Measurements from ENCODE around the gene EDAR. TPM values are rescaled to one million over a fixed set of nuclear protein-coding genes. Genes with fewer than 3 reads are reported as not detected.

The EDAR gene
- total and polyA plus RNA-seq, 4 experiments from 2014 or later: 3.0 to 6.3 (median 4.6) TPM

DNA sequence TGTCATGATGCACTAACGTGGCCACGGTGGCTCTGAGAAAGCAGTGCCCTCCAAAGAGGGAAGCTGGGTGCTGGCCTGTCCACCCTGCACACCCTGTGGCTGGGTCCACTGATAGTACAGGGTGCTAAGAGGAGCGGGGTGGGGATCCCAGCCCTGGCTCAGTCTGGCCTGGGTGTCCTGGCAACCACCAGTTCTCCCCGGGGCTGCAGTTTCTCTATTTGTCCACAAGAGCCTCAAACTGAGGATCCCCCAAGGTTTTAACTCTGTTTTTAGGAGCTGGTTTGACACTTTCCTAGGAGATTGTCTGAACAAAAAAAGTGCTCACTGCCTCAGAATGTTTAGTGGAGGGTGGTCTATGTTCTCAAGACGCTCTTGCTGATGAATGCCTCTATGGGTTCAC, 29.0 kb downstream of the EDAR start:
- Histone ChIP-seq H3K27me3 (ENCODE audit: insufficient read depth, low read length) (no peaks in the 10 kb centered on the region), H3K27ac (ENCODE audit: low read depth, low read length) (no peak overlapping the region), H3K36me3 (ENCODE audit: insufficient read depth, low read length) (no peaks in the 10 kb centered on the region), H3K9me3 (ENCODE audit: control insufficient read depth in 1 of 2, low read length in 2 of 2) (no peaks in the 10 kb centered on the region), H3K4me3 (ENCODE audit: low read length in 2 of 2) (no peak overlapping the region), H3K4me1 (ENCODE audit: insufficient read depth, low read length) (peaks cover 46% of the 10 kb centered on the region)
- Mint-ChIP-seq H3K9me3 (peaks cover 0 to 3% (median 0%) of the 10 kb centered on the region in 8 donors), H3K27ac (peak overlapping the region in 1 of 7 donors; percentile 63), H3K36me3 (no peaks in the 10 kb centered on the region), H3K4me1 (peaks cover 23 to 63% (median 53%) of the 10 kb centered on the region in 4 donors), H3K4me3 (no peak overlapping the region), H3K27me3 (no peaks in the 10 kb centered on the region)
- intact Hi-C loops (cut with micrococcal nuclease): no loop called here
- DNase-seq: no peak
- ChIA-PET CTCF (ENCODE audit: partially characterized antibody) (interaction anchor here (0.7 to 0.9 kb wide), 3 partner anchors 9 to 26 kb away, joined by 3 to 4 read pairs (median 3); no protein-coding TSS in a partner anchor), POLR2A (ENCODE audit: partially characterized antibody) (no interaction called here)

DNA sequence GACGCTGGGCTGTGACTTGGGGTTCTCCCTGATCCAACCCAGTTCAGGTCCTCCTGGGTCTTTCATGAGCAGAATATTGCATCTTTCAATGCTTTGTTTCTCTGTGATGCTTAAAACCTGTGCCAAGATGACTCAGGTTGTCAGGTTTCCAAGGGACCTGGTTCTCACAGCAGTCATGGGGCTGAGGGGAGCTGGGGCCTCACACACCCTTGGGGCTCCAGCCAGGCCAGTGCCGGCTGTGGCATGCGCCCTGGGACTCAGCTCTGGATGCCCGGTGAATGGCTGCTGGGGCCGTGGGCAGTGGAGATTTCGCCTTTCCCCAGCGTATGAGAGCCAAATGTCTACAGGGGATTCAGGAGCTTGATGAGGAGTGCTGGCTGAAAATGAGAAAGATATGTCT, 29.6 kb downstream of the EDAR start:
- H3K27me3 Mint-ChIP-seq: no peaks in the 10 kb centered on the region
- peaks cover 17 to 57% (median 48%) of the 10 kb centered on the region in 4 donors for H3K4me1 Mint-ChIP-seq
- peaks cover 0 to 3% (median 0%) of the 10 kb centered on the region in 8 donors for H3K9me3 Mint-ChIP-seq
- Histone ChIP-seq H3K9me3 (ENCODE audit: control insufficient read depth in 1 of 2, low read length in 2 of 2) (no peaks in the 10 kb centered on the region), H3K27ac (ENCODE audit: low read depth, low read length) (no peak overlapping the region), H3K36me3 (ENCODE audit: insufficient read depth, low read length) (no peaks in the 10 kb centered on the region), H3K4me1 (ENCODE audit: insufficient read depth, low read length) (peaks cover 40% of the 10 kb centered on the region), H3K4me3 (ENCODE audit: low read length in 2 of 2) (no peak overlapping the region), H3K27me3 (ENCODE audit: insufficient read depth, low read length) (no peaks in the 10 kb centered on the region)
- peak overlapping the region in 1 of 7 donors; percentile 77 for H3K27ac Mint-ChIP-seq
- intact Hi-C loops (cut with micrococcal nuclease): no loop called here
- DNase-seq: no peak
- H3K4me3 Mint-ChIP-seq: no peak overlapping the region
- POLR2A ChIA-PET (ENCODE audit: partially characterized antibody): no interaction called here
- no peaks in the 10 kb centered on the region for H3K36me3 Mint-ChIP-seq
- CTCF ChIA-PET (ENCODE audit: partially characterized antibody): interaction anchor here (0.8 to 1.2 kb wide), 3 partner anchors 11 to 27 kb away, joined by 3 read pairs; no protein-coding TSS in a partner anchor

DNA sequence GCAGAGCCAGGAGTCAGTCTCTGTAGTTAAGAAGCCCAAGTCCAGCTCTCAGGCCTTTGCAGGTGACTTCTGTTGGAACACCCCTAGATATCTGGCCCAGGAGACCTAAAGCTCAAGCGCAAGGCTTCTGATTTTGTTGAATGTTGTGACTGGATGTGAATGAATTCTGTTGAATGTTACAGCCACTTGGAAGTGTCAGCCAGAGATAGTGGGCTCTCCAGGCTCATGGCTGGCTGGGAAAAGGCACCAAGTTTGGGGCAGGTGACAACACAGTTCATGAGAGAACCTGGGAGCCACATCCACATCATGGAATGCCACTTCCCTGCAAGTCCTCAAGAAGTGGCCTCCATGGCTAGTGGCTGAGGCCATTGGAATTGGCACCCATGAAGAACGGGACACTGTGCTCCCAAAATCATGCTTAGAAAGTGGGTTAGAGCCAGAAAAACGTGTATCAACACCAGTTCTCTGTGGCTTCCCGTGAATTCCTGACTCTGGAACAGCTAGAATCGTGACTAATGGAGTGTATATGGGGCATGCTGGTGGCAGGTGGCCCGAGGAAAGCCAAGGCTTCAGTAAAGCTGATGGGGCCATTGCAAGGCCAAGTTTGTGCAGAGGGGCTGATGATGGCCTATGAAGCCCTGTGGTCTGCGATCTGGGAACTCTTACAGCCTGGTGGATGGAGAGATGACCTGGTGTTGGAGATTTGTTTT, 30.2 kb downstream of the EDAR start:
- Histone ChIP-seq H3K4me1 (ENCODE audit: insufficient read depth, low read length) (peaks cover 34% of the 10 kb centered on the region), H3K9me3 (ENCODE audit: control insufficient read depth in 1 of 2, low read length in 2 of 2) (no peaks in the 10 kb centered on the region), H3K36me3 (ENCODE audit: insufficient read depth, low read length) (no peaks in the 10 kb centered on the region), H3K4me3 (ENCODE audit: low read length in 2 of 2) (no peak overlapping the region), H3K27ac (ENCODE audit: low read depth, low read length) (no peak overlapping the region), H3K27me3 (ENCODE audit: insufficient read depth, low read length) (no peaks in the 10 kb centered on the region)
- Mint-ChIP-seq H3K36me3 (no peaks in the 10 kb centered on the region), H3K4me1 (peaks cover 13 to 51% (median 43%) of the 10 kb centered on the region in 4 donors), H3K27me3 (no peaks in the 10 kb centered on the region), H3K27ac (peak overlapping the region in 3 of 7 donors; percentile 31 to 90 (median 87)), H3K9me3 (peaks cover 0 to 3% (median 0%) of the 10 kb centered on the region in 8 donors), H3K4me3 (peak overlapping the region in 3 of 8 donors; percentile 55 to 78 (median 70))
- intact Hi-C loops (cut with micrococcal nuclease): no loop called here
- CTCF ChIA-PET (ENCODE audit: partially characterized antibody): interaction anchor here (0.8 to 1.2 kb wide), 5 partner anchors 10 to 30 kb away, joined by 3 to 4 read pairs (median 3); partner anchors contain the start of gene EDAR
- POLR2A ChIA-PET (ENCODE audit: partially characterized antibody): interaction anchor here (0.6 kb wide), 1 partner anchor 279 kb away, joined by 3 read pairs; no protein-coding TSS in a partner anchor
- DNase-seq: no peak

DNA sequence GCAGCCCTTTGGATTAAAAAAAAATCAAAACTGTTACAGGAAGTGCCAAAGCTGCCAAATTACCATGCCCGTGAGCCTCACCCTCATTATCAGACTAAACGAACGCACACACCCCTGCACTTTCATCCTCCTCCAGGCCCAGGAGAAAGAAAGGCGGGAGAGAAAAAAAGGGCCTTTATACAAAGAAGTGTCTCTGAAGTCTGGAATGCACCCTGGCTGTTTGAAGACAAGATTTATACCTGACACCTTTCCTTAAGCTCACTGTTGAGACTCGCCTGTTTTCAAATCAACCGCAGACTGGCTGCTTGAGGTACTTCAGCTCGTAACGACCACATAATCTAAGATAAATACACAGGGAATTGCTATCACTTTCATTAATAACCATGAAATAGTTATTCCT, 31.0 kb downstream of the EDAR start:
- Mint-ChIP-seq H3K4me1 (peaks cover 10 to 43% (median 37%) of the 10 kb centered on the region in 4 donors), H3K9me3 (peaks cover 0 to 11% (median 4%) of the 10 kb centered on the region in 8 donors), H3K4me3 (peak overlapping the region; percentile 51 to 78 (median 70)), H3K36me3 (peaks cover 3 to 4% of the 10 kb centered on the region in 2 donors), H3K27me3 (peaks cover 0 to 1% of the 10 kb centered on the region in 2 donors), H3K27ac (peak overlapping the region; percentile 3 to 90 (median 75))
- intact Hi-C loops (cut with micrococcal nuclease): no loop called here
- H3K9me3 ChIP-seq (ENCODE audit: control insufficient read depth in 1 of 2, low read length in 2 of 2): no peaks in the 10 kb centered on the region
- peak in 4 of 5 donors; percentile 11 to 22 (median 19) for DNase-seq
- H3K27me3 ChIP-seq (ENCODE audit: insufficient read depth, low read length): no peaks in the 10 kb centered on the region
- H3K4me3 ChIP-seq (ENCODE audit: low read length in 2 of 2): no peak overlapping the region
- H3K27ac ChIP-seq (ENCODE audit: low read depth, low read length): no peak overlapping the region
- ChIA-PET POLR2A (ENCODE audit: partially characterized antibody) (interaction anchor here (0.6 kb wide), 1 partner anchor 278 kb away, joined by 3 read pairs; no protein-coding TSS in a partner anchor), CTCF (ENCODE audit: partially characterized antibody) (interaction anchor here (1.0 to 1.2 kb wide), 2 partner anchors 29 to 31 kb away, joined by 3 to 4 read pairs; partner anchors contain the start of gene EDAR)
- no peaks in the 10 kb centered on the region for H3K36me3 ChIP-seq (ENCODE audit: insufficient read depth, low read length)
- H3K4me1 ChIP-seq (ENCODE audit: insufficient read depth, low read length): peaks cover 31% of the 10 kb centered on the region

DNA sequence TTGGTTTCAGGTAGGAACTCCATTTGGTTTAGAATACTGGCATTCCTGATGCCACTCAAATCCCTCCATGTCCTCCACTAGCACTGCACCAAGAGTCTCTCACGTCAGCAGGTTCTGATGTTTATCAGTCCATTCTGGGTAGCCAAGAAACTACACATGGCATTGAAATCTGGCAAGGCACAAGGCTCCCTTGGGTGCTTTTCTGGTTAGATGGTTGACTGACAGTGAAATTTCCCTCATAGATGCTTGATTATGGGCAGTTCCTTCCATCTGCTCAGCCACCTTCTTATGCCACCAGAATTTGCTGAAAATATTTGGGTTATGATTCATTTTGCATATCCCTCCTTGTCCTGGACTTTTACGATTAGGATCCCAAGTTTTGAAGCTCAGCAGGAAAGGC, 32.6 kb downstream of the EDAR start:
- ChIA-PET POLR2A (ENCODE audit: partially characterized antibody) (interaction anchor here (0.8 kb wide), 1 partner anchor 31 kb away, joined by 3 read pairs; no protein-coding TSS in a partner anchor), CTCF (ENCODE audit: partially characterized antibody) (no interaction called here)
- intact Hi-C loops (cut with micrococcal nuclease): no loop called here
- no peak overlapping the region for H3K27ac ChIP-seq (ENCODE audit: low read depth, low read length)
- DNase-seq: no peak
- H3K27me3 ChIP-seq (ENCODE audit: insufficient read depth, low read length): no peaks in the 10 kb centered on the region
- peaks cover 10 to 38% (median 34%) of the 10 kb centered on the region in 4 donors for H3K4me1 Mint-ChIP-seq
- H3K27ac Mint-ChIP-seq: no peak overlapping the region
- H3K4me3 Mint-ChIP-seq: peak overlapping the region in 2 of 8 donors; percentile 10 to 31
- H3K9me3 Mint-ChIP-seq: peaks cover 0 to 27% (median 18%) of the 10 kb centered on the region in 8 donors
- peaks cover 7 to 18% of the 10 kb centered on the region in 2 donors for H3K36me3 Mint-ChIP-seq
- H3K27me3 Mint-ChIP-seq: peaks cover 0 to 1% of the 10 kb centered on the region in 2 donors
- no peak overlapping the region for H3K4me3 ChIP-seq (ENCODE audit: low read length in 2 of 2)
- H3K36me3 ChIP-seq (ENCODE audit: insufficient read depth, low read length): no peaks in the 10 kb centered on the region
- peaks cover 31% of the 10 kb centered on the region for H3K4me1 ChIP-seq (ENCODE audit: insufficient read depth, low read length)
- no peaks in the 10 kb centered on the region for H3K9me3 ChIP-seq (ENCODE audit: control insufficient read depth in 1 of 2, low read length in 2 of 2)

DNA sequence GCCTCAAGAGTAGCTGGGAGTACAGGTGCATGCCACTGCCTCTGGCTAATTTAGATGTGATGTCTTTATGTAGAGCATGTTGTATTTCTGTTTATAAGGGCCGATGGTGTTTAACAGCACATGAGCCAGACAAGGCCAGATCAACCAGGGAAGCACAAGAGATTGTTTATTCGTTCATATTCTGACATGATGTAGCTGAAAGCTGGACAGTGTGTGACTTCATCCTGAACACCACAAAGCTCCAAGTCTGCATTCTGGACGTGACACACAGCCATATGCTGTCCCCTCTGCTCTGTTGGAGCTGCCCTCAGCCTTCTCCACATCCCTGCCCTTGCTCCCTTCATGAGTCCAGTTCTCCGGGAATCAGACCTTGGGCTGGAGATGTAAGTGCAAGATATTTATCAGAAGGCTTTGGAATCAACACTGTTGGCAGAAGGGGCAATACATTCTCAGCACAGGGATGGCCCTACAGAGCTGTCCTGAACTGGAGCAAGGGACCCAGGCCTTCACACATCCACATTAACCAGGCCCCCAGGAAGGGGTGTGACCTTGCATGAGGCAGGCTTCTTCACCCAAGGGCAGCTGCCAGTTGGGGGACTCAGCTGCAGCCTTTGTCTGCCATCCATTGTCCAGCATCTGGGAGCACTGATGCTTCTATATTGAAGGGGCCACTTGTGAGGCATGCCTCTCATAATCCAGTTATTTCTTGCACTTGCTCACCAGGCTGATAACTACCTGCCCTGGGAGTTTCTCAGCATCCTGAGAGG, 38.5 kb downstream of the EDAR start:
- CTCF ChIA-PET (ENCODE audit: partially characterized antibody): interaction anchor here (1.4 to 1.6 kb wide), 2 partner anchors 10 to 20 kb away, joined by 4 to 5 read pairs; no protein-coding TSS in a partner anchor
- no peak overlapping the region for H3K27ac Mint-ChIP-seq
- H3K36me3 Mint-ChIP-seq: peaks cover 16 to 37% of the 10 kb centered on the region in 2 donors

More for the DNA sequence above, 38.5 kb downstream of the EDAR start:
- Histone ChIP-seq H3K9me3 (ENCODE audit: control insufficient read depth in 1 of 2, low read length in 2 of 2) (peaks cover 0 to 4% of the 10 kb centered on the region in 2 donors), H3K36me3 (ENCODE audit: insufficient read depth, low read length) (no peaks in the 10 kb centered on the region), H3K4me3 (ENCODE audit: low read length in 2 of 2) (no peak overlapping the region), H3K27me3 (ENCODE audit: insufficient read depth, low read length) (no peaks in the 10 kb centered on the region), H3K4me1 (ENCODE audit: insufficient read depth, low read length) (no peaks in the 10 kb centered on the region), H3K27ac (ENCODE audit: low read depth, low read length) (no peak overlapping the region)
- Mint-ChIP-seq H3K4me3 (no peak overlapping the region), H3K9me3 (peaks cover 6 to 63% (median 44%) of the 10 kb centered on the region in 8 donors), H3K4me1 (peaks cover 0 to 1% (median 0%) of the 10 kb centered on the region in 4 donors), H3K27me3 (peaks cover 0 to 1% of the 10 kb centered on the region in 2 donors)
- no peak for DNase-seq
- intact Hi-C loops (cut with micrococcal nuclease): no loop called here
- POLR2A ChIA-PET (ENCODE audit: partially characterized antibody): no interaction called here
